Ishikawa (cell line): Measurements from ENCODE around the gene VWF.

Experiments used
- CEBPB ChIP-seq: IDR thresholded peaks from 2 replicates; pipeline ENCODE4 v1.6.1; 2012
- EP300 ChIP-seq: IDR thresholded peaks from 2 replicates; pipeline ENCODE4 v1.6.1; 2012; ENCODE audit warnings: borderline replicate concordance
- FOXM1 ChIP-seq: IDR thresholded peaks from 2 replicates; pipeline ENCODE4 v1.6.1; 2012; ENCODE audit warnings: low read depth, borderline replicate concordance
- MAX ChIP-seq: IDR thresholded peaks from 2 replicates; pipeline ENCODE4 v1.6.1; 2012
- NFIC ChIP-seq: IDR thresholded peaks from 2 replicates; pipeline ENCODE4 v1.6.1; 2012
- RAD21 ChIP-seq: IDR thresholded peaks from 2 replicates; pipeline ENCODE4 v1.6.1; 2012; ENCODE audit warnings: low read depth
- REST ChIP-seq: IDR thresholded peaks from 2 replicates; pipeline ENCODE4 v1.6.1; 2012; ENCODE audit warnings: low read depth, mild to moderate bottlenecking
- TAF1 ChIP-seq: IDR thresholded peaks from 2 replicates; pipeline ENCODE4 v1.6.1; 2012; ENCODE audit warnings: low read depth, mild to moderate bottlenecking
- TCF12 ChIP-seq: IDR thresholded peaks from 2 replicates; pipeline ENCODE4 v1.6.1; 2012; ENCODE audit warnings: low read depth
- TEAD4 ChIP-seq: IDR thresholded peaks from 2 replicates; pipeline ENCODE4 v1.6.1; 2012
- YY1 ChIP-seq: IDR thresholded peaks from 2 replicates; pipeline ENCODE4 v1.6.1; 2012; ENCODE audit warnings: low read depth

DNA sequence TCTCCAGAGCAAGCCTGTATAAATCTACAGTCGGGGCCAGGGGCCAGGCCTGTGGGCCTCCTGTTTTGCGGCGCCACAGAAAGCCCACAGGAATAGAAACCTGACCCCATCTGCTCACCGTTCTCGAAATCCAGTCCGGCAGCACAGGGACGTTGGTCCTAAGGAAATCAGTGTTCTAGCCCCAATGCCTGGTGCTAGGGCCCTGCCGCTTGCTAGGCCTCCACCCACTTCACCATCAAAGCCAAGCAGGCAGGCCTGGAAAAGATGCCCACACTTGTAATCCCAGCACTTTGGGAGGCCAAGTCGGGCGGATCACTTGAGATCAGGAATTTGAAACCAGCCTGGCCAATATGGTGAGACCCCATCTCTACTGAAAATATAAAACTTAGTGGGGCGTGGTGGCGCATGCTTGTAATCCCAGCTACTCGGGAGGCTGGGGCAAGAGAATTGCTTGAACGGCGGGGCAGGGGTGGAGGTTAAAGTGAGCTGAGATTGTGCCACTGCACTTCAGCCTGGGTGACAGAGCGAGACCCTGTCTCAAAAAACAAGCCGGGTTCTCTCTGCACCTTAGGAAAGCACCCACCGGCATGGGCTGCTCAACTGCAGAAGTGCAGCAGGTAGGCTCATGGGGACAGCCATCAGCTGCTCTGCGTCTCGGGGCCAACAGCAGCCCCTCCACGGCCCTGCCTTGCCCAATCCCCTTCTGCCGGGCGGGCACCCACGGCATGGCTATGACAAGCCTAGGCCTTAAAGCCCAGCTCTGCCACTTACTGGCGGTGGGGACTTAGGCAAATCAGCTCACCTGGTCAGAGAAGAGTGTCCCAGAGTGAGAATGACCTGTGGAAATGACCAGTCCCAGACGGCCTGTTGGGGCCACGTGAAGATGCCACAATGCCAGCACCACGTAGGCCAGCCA lies 47.4 kb downstream of the VWF start:
- TF ChIP-seq CEBPB (no peak), EP300 (no peak), FOXM1 (no peak), REST (no peak), YY1 (no peak), RAD21 (no peak), TCF12 (no peak), TAF1 (no peak), NFIC (no peak), MAX (no peak), TEAD4 (no peak)
